HepG2 (cell line): ENCODE data around the gene CLDN9. TPM values are rescaled to one million over a fixed set of nuclear protein-coding genes. Genes with fewer than 3 reads are reported as not detected.
A peak's percentile ranks its signal among the peaks of the same experiment; 100 is the strongest.

Source experiments
- AHR ChIP-seq: IDR thresholded peaks from 2 replicates; pipeline ENCODE4 v1.6.1; 2018; ENCODE audit warnings: missing genetic modification reagents, missing compliant biosample characterization
- FOXA3 ChIP-seq: IDR thresholded peaks from 2 replicates; pipeline ENCODE4 v1.6.1; 2016; ENCODE audit warnings: missing genetic modification reagents, missing compliant biosample characterization
- HES4 ChIP-seq: sonication (generic); formaldehyde crosslinking; IDR thresholded peaks from 2 replicates; pipeline ENCODE4 v1.9.0; 2021; ENCODE audit warnings: mild to moderate bottlenecking, missing genetic modification reagents, borderline replicate concordance
- HOXA9 ChIP-seq: sonication (generic); formaldehyde crosslinking; IDR thresholded peaks from 2 replicates; pipeline ENCODE4 v1.8.1; 2022; ENCODE audit warnings: missing genetic modification reagents, mild to moderate bottlenecking, moderate library complexity, borderline replicate concordance
- IKZF4 ChIP-seq: sonication (generic); formaldehyde crosslinking; IDR thresholded peaks from 2 replicates; pipeline ENCODE4 v1.5.1; 2020; ENCODE audit warnings: borderline replicate concordance, mild to moderate bottlenecking, low read depth, missing genetic modification reagents; ENCODE audit errors: not compliant biosample characterization
- MIXL1 ChIP-seq: IDR thresholded peaks from 2 replicates; pipeline ENCODE4 v1.6.1; 2016
- PITX1 ChIP-seq: sonication (generic); formaldehyde crosslinking; IDR thresholded peaks from 2 replicates; pipeline ENCODE4 v1.5.1; 2020; ENCODE audit warnings: mild to moderate bottlenecking, missing genetic modification reagents
- REXO4 ChIP-seq: sonication (generic); formaldehyde crosslinking; IDR thresholded peaks from 2 replicates; pipeline ENCODE4 v1.8.0; 2022; ENCODE audit warnings: missing genetic modification reagents, mild to moderate bottlenecking, borderline replicate concordance
- TAF15 ChIP-seq: fragments of 200-400 bp; formaldehyde crosslinking; IDR thresholded peaks from one replicate; pipeline ENCODE4 v1.6.1; 2018; ENCODE audit warnings: mild to moderate bottlenecking, low read depth, low read length; ENCODE audit not compliant: poor library complexity, severe bottlenecking
- YY1 ChIP-seq: IDR thresholded peaks from 2 replicates; pipeline ENCODE4 v1.6.1; 2011; ENCODE audit warnings: low read length, low read depth, moderate library complexity, mild to moderate bottlenecking; ENCODE audit not compliant: insufficient read depth, insufficient replicate concordance
- ZMYM4 ChIP-seq: sonication (generic); formaldehyde crosslinking; IDR thresholded peaks from 2 replicates; pipeline ENCODE4 v1.8.1; 2023; ENCODE audit warnings: mild to moderate bottlenecking, missing genetic modification reagents
- ZNF205 ChIP-seq: IDR thresholded peaks from 2 replicates; pipeline ENCODE4 v1.6.1; 2018; ENCODE audit warnings: missing biosample characterization, missing genetic modification reagents
- ZNF292 ChIP-seq: sonication (generic); formaldehyde crosslinking; IDR thresholded peaks from 2 replicates; pipeline ENCODE4 v1.8.1; 2022; ENCODE audit warnings: mild to moderate bottlenecking, low read depth, missing genetic modification reagents, borderline replicate concordance
- ZSCAN9 ChIP-seq: IDR thresholded peaks from 2 replicates; pipeline ENCODE4 v1.6.1; 2016; ENCODE audit warnings: borderline replicate concordance
- polyA plus RNA-seq, 8 experiments: library from polyadenylated mRNA; depleted of rRNA in 3 of 8; stranded (reverse) in 7 of 8; unstranded in 1 of 8; fragments of >200 nt; fragmentation: Illumina TruSeq in 4 of 8; extraction: Trizol in 4 of 8; gene quantifications; 2 replicates each; pipeline versions ENCODE4 v1.2.1 to v1.2.3, GENCODE V29; 2011 to 2016; ENCODE audit warnings: low read depth in 4 of 8, missing spikeins in 1 of 8, mixed read lengths in 1 of 8; ENCODE audit not compliant: insufficient read depth in 1 of 8
- total RNA-seq, 5 experiments: library from RNA; depleted of rRNA; stranded (reverse); fragments of >200 nt; fragmentation: Illumina TruSeq; extraction: Trizol; gene quantifications; 2 replicates each; pipeline ENCODE4 v1.2.3, GENCODE V29; 2016; ENCODE audit warnings: low read depth in 1 of 5
- TF ChIP-seq, protein P1 (sequence below): sonication (generic); formaldehyde crosslinking; IDR thresholded peaks from 2 replicates; pipeline ENCODE4 v1.4.0; 2020; ENCODE audit warnings: missing genetic modification reagents
- TF ChIP-seq, protein P2 (sequence below): sonication (generic); formaldehyde crosslinking; IDR thresholded peaks from 2 replicates; pipeline ENCODE4 v1.4.0; 2020; ENCODE audit warnings: missing genetic modification reagents
- TF ChIP-seq, protein P3 (sequence below), 2 experiments: sonication (generic) in 1 of 2; formaldehyde crosslinking in 1 of 2; IDR thresholded peaks; 2 replicates each; pipeline versions ENCODE4 v1.4.0 to v1.6.1; 2018 to 2020; ENCODE audit warnings: missing genetic modification reagents in 2 of 2, borderline replicate concordance in 1 of 2, low read depth in 1 of 2, mild to moderate bottlenecking in 1 of 2, missing biosample characterization in 1 of 2
- TF ChIP-seq, protein P4 (sequence below): sonication (generic); formaldehyde crosslinking; conservative IDR thresholded peaks from 2 replicates; pipeline ENCODE4 v1.8.1; 2023; ENCODE audit warnings: missing genetic modification reagents

The CLDN9 gene
- total and polyA plus RNA-seq, 2 of the 13 experiments (the other 11 are each of a cell fraction or from before 2014, with no cell fraction given), result 0.15 to 0.26 TPM

DNA sequence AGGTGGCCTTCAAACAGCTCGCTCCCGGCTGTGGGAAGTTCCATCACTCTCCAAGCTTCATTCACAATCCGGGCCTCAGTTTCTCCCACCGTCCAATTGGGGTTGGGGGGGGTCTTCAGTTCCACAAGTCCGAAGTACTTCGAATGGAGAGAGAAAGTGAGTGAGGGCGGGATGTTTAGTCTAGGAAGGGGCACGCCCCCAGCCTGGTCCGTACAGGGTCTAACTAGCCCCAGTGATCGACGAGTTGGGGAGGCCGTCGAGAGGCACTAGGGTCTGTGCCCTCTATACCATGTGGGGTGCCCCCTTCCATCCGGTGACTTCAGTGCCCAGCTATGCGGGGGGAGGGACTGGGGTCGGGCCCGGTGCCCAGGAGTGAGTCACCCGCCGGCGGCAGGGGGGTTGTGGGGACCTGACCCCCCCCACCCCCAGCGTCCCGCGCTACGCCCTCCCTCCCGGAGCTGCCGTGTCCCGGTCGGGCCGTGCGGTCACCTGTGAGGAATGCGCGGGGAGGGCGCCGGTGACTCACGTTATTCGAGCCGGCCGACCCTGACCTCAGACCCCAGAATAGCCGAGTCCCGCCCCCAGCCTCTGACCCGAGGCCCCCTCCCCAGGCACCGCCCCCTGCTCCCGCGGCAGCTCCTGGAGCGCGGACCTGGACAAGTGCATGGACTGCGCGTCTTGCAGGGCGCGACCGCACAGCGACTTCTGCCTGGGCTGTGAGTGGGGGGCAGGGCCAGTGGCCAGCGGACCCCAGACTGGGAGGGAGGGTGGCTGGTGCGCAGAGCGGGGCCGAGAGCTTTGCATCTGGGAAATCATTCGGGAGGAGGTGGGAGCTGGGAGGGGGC is 8.1 kb downstream of the CLDN9 start (continued):
- TF ChIP-seq, protein P1, sequence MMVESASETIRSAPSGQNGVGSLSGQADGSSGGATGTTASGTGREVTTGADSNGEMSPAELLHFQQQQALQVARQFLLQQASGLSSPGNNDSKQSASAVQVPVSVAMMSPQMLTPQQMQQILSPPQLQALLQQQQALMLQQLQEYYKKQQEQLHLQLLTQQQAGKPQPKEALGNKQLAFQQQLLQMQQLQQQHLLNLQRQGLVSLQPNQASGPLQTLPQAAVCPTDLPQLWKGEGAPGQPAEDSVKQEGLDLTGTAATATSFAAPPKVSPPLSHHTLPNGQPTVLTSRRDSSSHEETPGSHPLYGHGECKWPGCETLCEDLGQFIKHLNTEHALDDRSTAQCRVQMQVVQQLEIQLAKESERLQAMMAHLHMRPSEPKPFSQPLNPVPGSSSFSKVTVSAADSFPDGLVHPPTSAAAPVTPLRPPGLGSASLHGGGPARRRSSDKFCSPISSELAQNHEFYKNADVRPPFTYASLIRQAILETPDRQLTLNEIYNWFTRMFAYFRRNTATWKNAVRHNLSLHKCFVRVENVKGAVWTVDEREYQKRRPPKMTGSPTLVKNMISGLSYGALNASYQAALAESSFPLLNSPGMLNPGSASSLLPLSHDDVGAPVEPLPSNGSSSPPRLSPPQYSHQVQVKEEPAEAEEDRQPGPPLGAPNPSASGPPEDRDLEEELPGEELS (CRISPR knock-in tag), result peak; percentile 61; the same call in 1 of the 2 replicates
- TF ChIP-seq, protein P2, sequence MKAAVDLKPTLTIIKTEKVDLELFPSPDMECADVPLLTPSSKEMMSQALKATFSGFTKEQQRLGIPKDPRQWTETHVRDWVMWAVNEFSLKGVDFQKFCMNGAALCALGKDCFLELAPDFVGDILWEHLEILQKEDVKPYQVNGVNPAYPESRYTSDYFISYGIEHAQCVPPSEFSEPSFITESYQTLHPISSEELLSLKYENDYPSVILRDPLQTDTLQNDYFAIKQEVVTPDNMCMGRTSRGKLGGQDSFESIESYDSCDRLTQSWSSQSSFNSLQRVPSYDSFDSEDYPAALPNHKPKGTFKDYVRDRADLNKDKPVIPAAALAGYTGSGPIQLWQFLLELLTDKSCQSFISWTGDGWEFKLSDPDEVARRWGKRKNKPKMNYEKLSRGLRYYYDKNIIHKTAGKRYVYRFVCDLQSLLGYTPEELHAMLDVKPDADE, result peak; percentile 57; the same call in 1 of the 2 replicates
- TF ChIP-seq HES4 (CRISPR knock-in tag) (no peak), AHR (peak; percentile 26; the same call in 1 of the 2 replicates), FOXA3 (CRISPR knock-in tag) (0 out of 2 replicates have a peak, but pooled peaks have one; percentile 56), ZSCAN9 (0 out of 2 replicates have a peak, but pooled peaks have one; percentile 27), ZNF205 (CRISPR knock-in tag) (no peak), ZNF292 (CRISPR knock-in tag) (0 out of 2 replicates have a peak, but pooled peaks have one; percentile 32), TAF15 (no peak), MIXL1 (CRISPR knock-in tag) (peak; percentile 25; the same call in 1 of the 2 replicates), YY1 (no peak), ZMYM4 (CRISPR knock-in tag) (peak; percentile 53; the same call in 1 of the 2 replicates), REXO4 (CRISPR knock-in tag) (no peak; the same call in 1 of the 2 replicates), PITX1 (CRISPR knock-in tag) (peak; percentile 16; the same call in 1 of the 2 replicates), IKZF4 (CRISPR knock-in tag) (peak; percentile 8), HOXA9 (CRISPR knock-in tag) (no peak)
- TF ChIP-seq, protein P3, sequence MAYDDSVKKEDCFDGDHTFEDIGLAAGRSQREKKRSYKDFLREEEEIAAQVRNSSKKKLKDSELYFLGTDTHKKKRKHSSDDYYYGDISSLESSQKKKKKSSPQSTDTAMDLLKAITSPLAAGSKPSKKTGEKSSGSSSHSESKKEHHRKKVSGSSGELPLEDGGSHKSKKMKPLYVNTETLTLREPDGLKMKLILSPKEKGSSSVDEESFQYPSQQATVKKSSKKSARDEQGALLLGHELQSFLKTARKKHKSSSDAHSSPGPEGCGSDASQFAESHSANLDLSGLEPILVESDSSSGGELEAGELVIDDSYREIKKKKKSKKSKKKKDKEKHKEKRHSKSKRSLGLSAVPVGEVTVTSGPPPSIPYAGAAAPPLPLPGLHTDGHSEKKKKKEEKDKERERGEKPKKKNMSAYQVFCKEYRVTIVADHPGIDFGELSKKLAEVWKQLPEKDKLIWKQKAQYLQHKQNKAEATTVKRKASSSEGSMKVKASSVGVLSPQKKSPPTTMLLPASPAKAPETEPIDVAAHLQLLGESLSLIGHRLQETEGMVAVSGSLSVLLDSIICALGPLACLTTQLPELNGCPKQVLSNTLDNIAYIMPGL (CRISPR knock-in tag; IDR thresholded peaks at IDR 0.05; ENCODE audit: borderline replicate concordance in 1 of 2, low read depth in 1 of 2), result peak; percentile 44 to 64; a peak in 3 of 4 replicates
- TF ChIP-seq, protein P4, sequence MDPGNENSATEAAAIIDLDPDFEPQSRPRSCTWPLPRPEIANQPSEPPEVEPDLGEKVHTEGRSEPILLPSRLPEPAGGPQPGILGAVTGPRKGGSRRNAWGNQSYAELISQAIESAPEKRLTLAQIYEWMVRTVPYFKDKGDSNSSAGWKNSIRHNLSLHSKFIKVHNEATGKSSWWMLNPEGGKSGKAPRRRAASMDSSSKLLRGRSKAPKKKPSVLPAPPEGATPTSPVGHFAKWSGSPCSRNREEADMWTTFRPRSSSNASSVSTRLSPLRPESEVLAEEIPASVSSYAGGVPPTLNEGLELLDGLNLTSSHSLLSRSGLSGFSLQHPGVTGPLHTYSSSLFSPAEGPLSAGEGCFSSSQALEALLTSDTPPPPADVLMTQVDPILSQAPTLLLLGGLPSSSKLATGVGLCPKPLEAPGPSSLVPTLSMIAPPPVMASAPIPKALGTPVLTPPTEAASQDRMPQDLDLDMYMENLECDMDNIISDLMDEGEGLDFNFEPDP (CRISPR knock-in tag), result no peak
